Adipocyte (in vitro differentiated cells): ENCODE measurements around the gene EVA1C.
A peak's percentile ranks its signal among the peaks of the same experiment; 100 is the strongest.
"Not testable (repeated sequence)": the region's sequence is repeated elsewhere in the genome, so short reads cannot be mapped to it uniquely, and the experiment has no call there.

Experiments used
- DNase-seq: peaks from one replicate; pipeline ENCODE4 v3.0.0-alpha.2; 2015; ENCODE audit warnings: low read depth
- H3K27me3 ChIP-seq: replicated peaks from 2 replicates; pipeline ENCODE4 v1.7.0; 2013; ENCODE audit warnings: mild to moderate bottlenecking, low read length, moderate library complexity; ENCODE audit not compliant: control insufficient read depth, insufficient read depth
- H3K36me3 ChIP-seq: 2 replicates; pipeline ENCODE4 v1.7.0; 2013; ENCODE audit warnings: low read length, mild to moderate bottlenecking, moderate library complexity; ENCODE audit not compliant: control insufficient read depth, insufficient read depth, severe bottlenecking
- H3K4me1 ChIP-seq: 2 replicates; pipeline ENCODE4 v1.7.0; 2013; ENCODE audit warnings: mild to moderate bottlenecking, low read length, moderate library complexity; ENCODE audit not compliant: control insufficient read depth, insufficient read depth
- H3K4me3 ChIP-seq: 2 replicates; pipeline ENCODE4 v1.7.0; 2013; ENCODE audit warnings: mild to moderate bottlenecking, low read length, moderate library complexity
- H3K9ac ChIP-seq: 2 replicates; pipeline ENCODE4 v1.7.0; 2013; ENCODE audit warnings: mild to moderate bottlenecking, low read length, moderate library complexity
- H3K9me3 ChIP-seq: 2 replicates; pipeline ENCODE4 v1.7.0; 2013; ENCODE audit warnings: mild to moderate bottlenecking, low read length, moderate library complexity; ENCODE audit not compliant: control insufficient read depth

EVA1C gene

DNA sequence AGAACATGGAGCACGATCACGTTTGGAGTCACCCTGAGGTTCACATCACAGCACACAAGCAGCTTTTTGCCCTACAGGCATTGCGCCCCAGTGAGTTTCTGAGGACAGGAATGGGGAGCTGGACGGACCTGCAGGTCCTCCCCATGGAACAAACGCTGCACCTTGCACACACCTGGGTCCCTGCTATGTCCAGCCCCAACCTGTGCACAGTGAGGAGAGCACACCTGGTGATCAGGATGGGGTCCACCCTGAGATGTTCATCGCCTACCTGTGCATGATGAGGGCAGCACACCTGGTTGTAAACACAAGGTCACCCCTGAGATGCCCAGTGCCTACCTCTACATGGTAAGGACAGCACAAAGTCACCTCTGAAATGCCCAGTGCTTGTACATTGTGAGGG is 126.9 kb downstream of the EVA1C start:
- H3K9ac ChIP-seq = no peak overlapping the region
- H3K9me3 ChIP-seq = no peaks in the 10 kb centered on the region
- H3K27me3 ChIP-seq = no peaks in the 10 kb centered on the region
- DNase-seq = no peak
- no peaks in the 10 kb centered on the region for H3K4me1 ChIP-seq
- no peak overlapping the region for H3K4me3 ChIP-seq
- H3K36me3 ChIP-seq = no peaks in the 10 kb centered on the region

- not testable (repeated sequence) for H3K9ac ChIP-seq, H3K36me3 ChIP-seq, H3K9me3 ChIP-seq, H3K4me3 ChIP-seq, H3K27me3 ChIP-seq, DNase-seq, H3K4me1 ChIP-seq
These were observed 130.6 kb downstream of the EVA1C start for GRCh38 chr21:32543056-32543455.

DNA sequence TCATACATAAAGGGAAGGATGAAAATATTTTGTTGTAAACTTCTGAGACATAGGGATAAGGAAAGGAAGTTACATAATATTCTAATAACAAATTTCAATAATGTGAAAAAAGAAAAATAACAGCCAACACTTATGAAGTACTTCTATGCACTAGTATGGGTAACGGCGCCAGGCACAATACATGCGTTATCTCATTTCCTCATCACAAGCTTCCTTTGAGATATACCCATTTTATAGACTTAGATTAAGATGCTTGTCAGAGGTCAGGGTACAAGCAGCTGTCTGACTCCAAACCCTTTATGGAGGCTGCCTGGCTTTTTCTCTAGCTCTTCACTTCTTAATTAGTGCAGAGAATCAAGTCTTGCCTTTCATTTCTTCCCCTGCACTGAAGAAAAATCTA is 131.5 kb downstream of the EVA1C start:
- no peaks in the 10 kb centered on the region for H3K9me3 ChIP-seq
- DNase-seq = no peak
- H3K36me3 ChIP-seq = no peaks in the 10 kb centered on the region
- H3K4me3 ChIP-seq = no peak overlapping the region
- H3K4me1 ChIP-seq = no peaks in the 10 kb centered on the region
- no peaks in the 10 kb centered on the region for H3K27me3 ChIP-seq
- H3K9ac ChIP-seq = no peak overlapping the region

DNA sequence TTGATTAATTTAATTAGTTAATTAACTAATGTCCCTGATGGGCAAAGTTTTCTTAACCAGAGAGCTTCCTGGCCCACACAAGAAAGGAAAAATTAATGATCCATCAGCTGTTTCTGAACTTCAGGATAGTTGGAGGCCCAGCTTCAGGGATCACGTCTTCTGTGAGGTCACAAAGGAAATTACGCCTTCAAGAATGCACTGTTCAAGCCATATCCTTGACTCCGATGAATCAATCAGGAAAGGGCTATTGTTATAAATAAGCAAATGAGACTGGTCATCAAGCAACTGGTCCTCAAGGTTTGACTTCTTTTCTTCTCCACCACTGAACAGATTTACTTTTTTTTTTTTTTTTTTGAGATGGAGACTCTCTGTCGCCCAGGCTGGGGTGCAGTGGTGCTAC is 132.2 kb downstream of the EVA1C start:
- no peaks in the 10 kb centered on the region for H3K27me3 ChIP-seq
- no peaks in the 10 kb centered on the region for H3K4me1 ChIP-seq
- no peaks in the 10 kb centered on the region for H3K9me3 ChIP-seq
- H3K9ac ChIP-seq = no peak overlapping the region
- H3K4me3 ChIP-seq = no peak overlapping the region
- H3K36me3 ChIP-seq = no peaks in the 10 kb centered on the region
- DNase-seq = no peak

GRCh38 chr21:32545948-32546441 is 133.5 kb downstream of the EVA1C start:
- Histone ChIP-seq H3K9ac (no peak overlapping the region), H3K9me3 (no peaks in the 10 kb centered on the region), H3K4me1 (no peaks in the 10 kb centered on the region), H3K36me3 (no peaks in the 10 kb centered on the region), H3K27me3 (no peaks in the 10 kb centered on the region), H3K4me3 (no peak overlapping the region)
- DNase-seq = no peak

- Histone ChIP-seq H3K36me3 (no peaks in the 10 kb centered on the region), H3K27me3 (no peaks in the 10 kb centered on the region), H3K4me1 (no peaks in the 10 kb centered on the region), H3K9me3 (no peaks in the 10 kb centered on the region), H3K9ac (no peak overlapping the region), H3K4me3 (no peak overlapping the region)
- DNase-seq = no peak
These were observed 134.5 kb downstream of the EVA1C start for GRCh38 chr21:32547018-32547417.

DNA sequence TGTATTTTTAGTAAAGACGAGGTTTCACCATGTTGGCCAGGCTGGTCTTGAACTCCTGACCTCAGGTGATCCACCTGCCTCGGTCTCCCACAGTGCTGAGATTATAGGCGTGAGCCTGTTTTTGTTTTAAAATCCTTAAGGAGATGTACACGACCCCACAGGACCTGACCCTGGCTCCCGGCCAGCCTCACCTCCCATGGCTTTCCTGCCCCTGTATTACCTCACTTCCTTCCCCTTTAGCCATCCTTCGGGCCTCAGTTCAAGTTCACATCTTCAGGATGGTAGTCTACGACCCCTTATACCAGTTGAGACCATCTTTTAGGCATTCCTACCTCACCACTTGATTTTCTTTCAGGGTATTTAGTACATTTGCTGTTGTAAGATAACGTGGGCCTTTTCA is 136.5 kb downstream of the EVA1C start:
- Histone ChIP-seq H3K36me3 (no peaks in the 10 kb centered on the region), H3K27me3 (no peaks in the 10 kb centered on the region), H3K4me1 (no peaks in the 10 kb centered on the region), H3K9me3 (no peaks in the 10 kb centered on the region), H3K9ac (no peak overlapping the region), H3K4me3 (no peak overlapping the region)
- no peak for DNase-seq

GRCh38 chr21:32549440-32549839 is 136.9 kb downstream of the EVA1C start:
- Histone ChIP-seq H3K36me3 (no peaks in the 10 kb centered on the region), H3K27me3 (no peaks in the 10 kb centered on the region), H3K4me3 (no peak overlapping the region), H3K9me3 (no peaks in the 10 kb centered on the region), H3K9ac (no peak overlapping the region), H3K4me1 (no peaks in the 10 kb centered on the region)
- no peak for DNase-seq

DNA sequence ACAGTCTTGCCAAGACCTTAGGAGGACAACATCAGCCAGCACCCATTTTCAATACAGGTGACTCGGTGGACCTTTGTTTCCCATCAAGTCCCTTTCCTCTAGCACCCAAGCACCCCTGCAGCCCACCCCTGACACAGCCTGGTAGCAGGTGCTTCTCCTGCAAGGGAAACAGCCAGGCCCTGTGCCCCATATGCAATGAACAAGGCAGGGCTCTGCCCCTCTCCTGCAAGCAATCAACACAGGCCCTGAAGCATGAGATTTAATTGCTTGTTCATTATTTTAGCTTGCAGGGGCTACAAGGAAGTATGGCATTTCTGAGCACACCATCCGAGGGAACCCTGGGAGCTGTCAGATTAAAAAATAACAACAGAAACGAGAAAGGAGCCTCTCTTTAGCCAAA is 137.4 kb downstream of the EVA1C start:
- Histone ChIP-seq H3K9ac (no peak overlapping the region), H3K4me3 (no peak overlapping the region), H3K27me3 (no peaks in the 10 kb centered on the region), H3K4me1 (no peaks in the 10 kb centered on the region), H3K36me3 (no peaks in the 10 kb centered on the region), H3K9me3 (no peaks in the 10 kb centered on the region)
- DNase-seq = no peak

DNA sequence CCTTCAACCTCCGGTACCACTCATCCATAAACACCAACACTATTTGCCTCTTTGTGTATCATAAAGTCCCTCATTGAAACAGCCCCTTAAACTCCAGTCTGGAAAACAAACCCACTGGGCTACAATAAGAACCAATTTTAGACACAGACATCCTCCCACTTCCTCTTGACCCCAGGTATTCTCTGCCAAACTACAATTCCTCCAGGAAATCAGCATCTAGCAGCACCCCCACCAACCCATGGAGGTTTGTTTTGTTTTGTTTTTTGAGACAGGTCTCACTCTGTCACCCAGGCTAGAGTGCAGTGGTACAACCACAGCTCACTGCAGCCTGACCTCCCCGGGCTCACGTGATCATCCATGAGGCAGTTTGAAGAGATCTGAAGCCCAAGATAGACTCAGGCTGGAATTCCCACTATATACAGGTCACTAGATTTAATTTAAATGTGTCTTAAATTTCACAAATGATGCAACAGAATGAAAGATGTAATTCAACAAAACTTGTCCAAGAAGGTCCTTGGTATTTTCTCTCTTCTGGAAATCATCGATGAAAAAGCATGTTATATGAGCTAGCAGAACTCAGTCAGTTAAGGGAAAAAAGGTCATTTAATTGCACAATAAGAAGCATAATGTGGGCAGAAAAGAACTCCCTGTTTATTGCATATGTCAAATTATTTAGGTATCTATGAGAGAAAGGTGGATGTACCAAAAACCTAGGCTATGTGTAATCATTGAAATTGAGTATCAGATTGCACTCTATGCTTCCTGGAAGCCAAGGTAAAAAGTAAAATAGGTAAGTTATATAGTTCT is 142.5 kb downstream of the EVA1C start:
- Histone ChIP-seq H3K27me3 (no peaks in the 10 kb centered on the region), H3K36me3 (no peaks in the 10 kb centered on the region), H3K9me3 (no peaks in the 10 kb centered on the region), H3K9ac (no peak overlapping the region), H3K4me1 (no peaks in the 10 kb centered on the region), H3K4me3 (no peak overlapping the region)
- DNase-seq = peak; percentile 88

GRCh38 chr21:32558106-32558505 is 145.6 kb downstream of the EVA1C start:
- no peak for DNase-seq
- H3K36me3 ChIP-seq = no peaks in the 10 kb centered on the region
- no peaks in the 10 kb centered on the region for H3K9me3 ChIP-seq
- H3K9ac ChIP-seq = no peak overlapping the region
- no peaks in the 10 kb centered on the region for H3K27me3 ChIP-seq
- H3K4me3 ChIP-seq = no peak overlapping the region
- no peaks in the 10 kb centered on the region for H3K4me1 ChIP-seq
